HG02938 (cell line): ENCODE measurements around the gene EDIL3.
A peak's percentile ranks its signal among the peaks of the same experiment; 100 is the strongest.

Experiments
- ATAC-seq: cut with Tn5 transposase; IDR thresholded peaks from one replicate; pipeline ENCODE4 v1.9.1; 2021; ENCODE audit warnings: mild to moderate bottlenecking, moderate library complexity; ENCODE audit not compliant: unreplicated experiment

Gene EDIL3

DNA sequence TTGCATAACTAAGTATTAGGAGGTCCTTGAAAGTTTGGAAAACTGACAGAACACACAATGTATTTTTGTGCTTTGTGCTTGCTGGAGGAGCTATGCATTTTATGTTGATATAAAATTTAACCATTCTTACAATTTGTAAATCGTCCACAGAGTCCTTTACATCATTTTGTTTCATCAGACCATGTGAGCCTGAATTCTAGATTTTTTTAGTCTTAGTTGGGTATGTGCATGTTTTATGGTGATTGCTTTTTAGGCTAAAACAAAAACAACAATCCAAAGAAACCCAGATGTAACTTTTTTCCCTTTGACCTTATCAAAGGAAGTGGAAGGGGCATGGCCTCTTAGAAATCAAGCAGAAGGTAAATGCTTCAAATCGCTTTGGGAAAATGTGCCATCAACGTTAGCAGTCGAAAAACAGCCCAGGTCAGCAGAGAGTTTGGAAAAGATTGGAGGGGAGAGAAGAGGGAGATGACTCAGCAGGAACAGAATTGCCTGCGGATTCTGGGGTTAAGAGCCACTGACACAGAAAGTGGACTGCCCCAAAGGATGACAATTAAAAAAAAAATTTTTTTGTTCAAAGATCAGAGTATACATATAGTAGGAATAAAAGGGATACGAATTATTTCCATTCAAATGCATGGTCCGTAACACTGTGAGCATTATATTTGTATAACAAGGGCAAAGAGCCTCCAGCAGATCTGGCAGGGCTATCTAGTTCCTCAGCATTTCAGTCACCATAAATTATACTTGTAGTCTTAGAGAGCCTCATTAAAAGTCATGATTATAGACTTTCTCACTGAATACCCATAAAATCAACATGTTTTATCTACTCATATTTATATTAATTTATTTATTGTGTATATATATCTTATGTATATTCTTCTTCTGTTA is 410.5 kb downstream of the EDIL3 start:
- ATAC-seq = no peak

DNA sequence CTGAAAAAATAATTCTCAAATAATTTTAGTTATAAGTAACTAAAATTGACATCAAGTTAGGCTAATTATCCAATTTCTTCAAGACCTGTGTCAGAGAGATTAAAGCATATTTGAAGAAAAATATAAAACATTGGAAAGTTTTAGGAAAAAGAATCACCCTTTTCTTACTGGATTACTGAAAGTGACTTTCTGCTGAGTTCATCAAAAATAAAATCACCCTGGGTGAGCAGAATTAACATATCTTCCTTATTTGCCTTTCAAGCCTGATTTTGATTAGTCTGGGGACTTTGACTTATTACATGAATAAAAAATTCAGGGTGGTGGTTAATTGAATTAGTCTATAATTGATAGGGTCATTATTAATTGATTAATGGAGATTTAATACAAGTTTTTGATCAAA is 411.8 kb downstream of the EDIL3 start:
- ATAC-seq = no peak

DNA sequence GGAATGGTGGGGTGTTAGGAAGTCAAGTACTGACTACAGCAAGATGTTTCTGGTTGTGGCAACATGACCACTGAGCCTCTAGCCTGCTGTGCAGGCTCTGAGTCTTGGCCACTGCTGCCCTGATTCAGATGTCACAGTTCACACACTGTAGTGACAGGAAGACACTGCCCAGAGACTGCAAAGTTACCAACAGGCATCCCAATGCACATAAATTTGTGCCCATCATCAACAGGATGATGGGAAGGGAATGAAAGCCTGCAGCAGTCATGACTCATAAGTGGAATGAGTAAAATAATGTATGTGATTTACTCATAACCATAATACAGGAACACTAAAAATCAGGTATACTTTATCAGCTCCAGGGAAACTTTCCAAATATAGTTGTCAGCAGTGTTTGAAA is 412.4 kb downstream of the EDIL3 start:
- ATAC-seq = no peak

DNA sequence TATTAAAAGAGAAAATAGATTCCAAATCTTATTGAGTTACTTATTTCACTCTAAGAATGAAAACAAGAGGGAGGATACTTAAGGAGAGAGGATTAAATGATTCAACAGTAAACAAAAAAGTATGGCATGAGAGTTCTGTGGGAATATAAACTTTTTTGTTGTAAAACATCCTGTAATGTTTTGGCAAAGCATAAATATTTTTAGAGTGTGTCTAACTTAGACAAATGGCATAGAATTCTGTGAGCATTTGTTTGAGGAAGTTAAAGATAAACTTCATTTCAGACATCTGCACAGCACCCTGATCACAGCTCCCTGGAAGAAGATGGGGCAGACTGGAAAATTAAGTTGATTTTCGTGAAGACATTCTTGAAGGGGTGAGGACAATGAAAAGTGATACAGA is 417.3 kb downstream of the EDIL3 start:
- ATAC-seq = no peak

DNA sequence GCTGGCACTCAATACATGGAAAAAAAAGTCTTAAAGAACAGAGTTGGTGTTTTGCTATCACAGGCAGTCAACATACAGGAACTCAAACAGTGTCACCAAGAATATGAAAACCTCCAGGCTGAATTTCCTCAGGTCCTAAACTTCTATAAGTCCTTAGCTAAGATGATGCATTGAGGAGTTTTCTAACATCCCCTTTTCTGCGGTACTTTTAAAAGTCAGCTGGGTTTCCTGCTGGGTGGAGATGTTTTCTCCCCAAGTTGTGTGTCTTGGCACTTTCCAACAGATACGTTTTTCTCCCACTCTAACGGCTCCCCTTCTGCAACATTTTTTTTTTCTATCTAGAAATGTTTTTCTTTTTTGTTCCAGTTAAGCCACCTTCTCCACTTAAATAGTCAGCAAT is 419.2 kb downstream of the EDIL3 start:
- ATAC-seq = no peak

DNA sequence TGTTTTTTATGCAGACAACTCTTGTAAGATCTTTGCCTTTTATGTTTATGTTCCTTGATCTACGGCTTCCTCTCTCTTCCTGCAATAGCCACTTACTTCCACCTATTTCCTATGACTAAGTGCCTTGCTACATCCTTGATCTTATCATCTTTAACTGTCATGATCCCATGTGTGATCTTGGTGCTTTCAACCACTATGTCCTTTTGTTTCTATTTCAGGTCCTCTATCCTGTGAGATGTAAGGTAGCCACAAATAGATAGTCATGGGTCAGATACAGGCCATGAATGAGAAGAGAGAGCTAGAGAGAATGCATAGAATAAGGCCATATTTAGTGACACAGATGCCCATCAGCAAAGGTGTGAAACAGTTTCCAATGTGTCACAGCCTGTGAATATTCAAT is 420.4 kb downstream of the EDIL3 start:
- no peak for ATAC-seq

DNA sequence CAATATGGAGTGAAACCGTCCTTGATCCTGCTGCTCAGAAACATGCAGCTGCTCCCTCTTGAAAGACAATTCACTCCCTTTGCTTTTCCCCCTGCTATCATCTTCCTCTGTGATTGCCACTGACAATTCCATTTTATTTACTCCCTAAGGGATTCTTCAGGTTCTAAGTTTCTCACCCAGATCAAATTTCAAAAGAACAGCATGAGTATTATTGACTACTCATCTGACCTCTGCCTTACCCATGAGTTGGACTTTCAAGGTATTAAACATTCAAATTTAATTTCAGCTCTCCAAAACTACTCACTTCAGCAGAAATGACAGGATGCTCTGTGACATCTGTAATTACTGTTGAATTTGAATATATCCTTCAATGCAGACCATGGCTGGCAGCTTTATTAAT is 427.5 kb downstream of the EDIL3 start:
- ATAC-seq = no peak

DNA sequence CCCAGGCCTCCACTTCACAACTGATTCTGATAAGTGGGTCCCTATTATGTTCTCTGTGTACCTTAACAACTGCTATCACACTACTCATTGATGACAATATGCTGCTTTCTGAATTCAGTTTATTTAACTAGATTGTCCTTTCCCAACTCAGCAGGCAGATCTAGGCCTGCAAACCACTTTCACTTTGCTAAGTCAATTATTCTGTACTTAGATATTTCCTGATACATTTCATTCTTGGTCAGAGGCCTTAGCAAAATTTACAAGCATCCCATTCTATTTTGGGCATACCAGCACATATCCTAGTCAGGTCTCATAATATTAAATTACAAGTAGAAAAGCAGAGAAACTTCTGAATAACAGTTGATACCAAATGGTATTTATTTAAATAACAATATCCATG is 428.3 kb downstream of the EDIL3 start:
- ATAC-seq = no peak

DNA sequence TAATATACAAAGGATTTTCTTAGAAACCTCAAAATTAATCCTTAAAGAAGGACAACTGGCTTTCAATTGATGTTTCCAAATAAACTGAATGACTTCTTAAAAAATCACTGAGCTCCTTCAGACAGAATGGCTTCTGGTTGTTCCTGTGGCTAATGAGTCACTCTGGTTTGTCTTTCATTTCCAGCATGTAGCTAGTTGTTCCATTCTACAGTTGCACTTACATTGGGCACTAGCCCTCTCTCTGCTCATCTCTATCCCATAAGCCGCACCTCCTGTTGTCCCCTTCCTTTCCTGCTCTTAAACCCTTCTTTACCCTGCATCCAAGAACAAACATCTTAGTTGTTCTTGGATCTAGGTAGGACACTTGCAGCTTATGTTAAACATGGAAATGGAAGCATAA is 428.8 kb downstream of the EDIL3 start:
- ATAC-seq = no peak

DNA sequence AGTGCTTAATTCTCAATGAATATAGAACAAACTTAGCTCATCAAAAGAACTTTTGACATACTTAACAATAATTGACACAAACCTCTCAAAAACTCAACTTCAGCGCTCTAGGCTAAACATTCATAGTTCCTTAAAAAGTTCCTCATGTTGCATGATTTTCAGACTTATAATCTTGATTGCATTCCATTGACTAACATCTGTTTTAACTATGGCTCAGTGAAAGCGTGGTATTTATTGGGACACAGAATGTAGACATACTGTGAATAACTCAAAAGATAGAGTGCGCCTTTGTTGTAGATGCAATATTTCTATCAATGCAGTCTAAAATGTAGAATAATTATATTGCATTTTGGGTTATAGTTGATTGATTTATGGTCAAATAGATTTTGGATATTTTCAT is 436.9 kb downstream of the EDIL3 start:
- no peak for ATAC-seq

DNA sequence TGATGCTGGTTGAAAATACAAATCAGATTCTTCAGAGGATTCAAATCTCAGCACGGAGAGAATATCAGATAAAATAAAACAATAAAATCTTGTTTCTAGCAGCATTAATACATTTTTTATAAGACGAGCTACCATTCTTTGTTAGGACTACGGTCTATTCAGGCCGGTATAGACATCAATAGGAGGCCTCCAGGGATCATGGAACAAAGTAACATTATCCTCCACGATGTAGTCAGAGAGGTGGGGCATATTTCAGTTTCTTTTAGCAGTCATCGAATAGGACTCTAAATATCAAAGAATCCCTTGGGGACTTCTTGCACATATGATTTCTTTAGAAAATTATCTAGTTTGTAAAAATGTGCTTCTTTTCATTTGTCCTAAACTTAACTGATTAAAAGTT is 438.2 kb downstream of the EDIL3 start:
- no peak for ATAC-seq

DNA sequence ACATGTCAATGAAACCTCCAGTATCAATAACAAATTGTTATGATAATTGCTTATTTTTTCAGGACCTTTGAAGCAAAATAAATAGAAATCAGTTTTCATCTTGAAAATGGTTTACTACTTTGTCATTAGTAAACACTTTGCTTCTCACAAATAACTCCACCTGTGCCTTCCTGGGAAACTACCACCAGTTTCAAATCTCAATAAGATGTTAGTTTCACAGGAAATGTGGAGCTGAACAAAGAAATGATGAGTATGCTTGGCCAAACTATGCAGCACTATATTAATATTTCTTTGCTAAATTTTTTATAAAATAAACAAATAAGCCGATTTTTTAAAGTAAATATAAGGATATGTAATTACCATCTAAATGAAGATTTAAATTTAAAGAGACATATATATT is 442.5 kb downstream of the EDIL3 start:
- ATAC-seq = no peak

DNA sequence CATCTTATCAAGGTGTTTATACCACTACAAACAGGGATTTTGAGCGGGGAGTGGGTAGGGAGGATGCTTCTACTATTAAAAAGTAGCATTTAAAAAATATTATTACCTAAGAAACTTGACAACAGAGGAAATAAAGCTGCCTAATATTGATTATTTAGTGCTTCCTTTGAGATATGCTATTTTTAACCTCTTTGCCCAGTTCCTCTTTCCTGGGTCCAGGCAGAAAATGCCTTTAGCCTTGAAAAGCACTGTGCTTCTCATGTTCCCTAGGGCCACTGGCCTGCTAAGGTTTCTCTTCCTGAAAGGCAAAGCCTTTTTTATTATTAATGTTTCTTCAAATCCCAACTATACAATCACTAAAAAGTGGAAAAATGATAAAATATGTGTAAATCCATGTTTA is 446.8 kb downstream of the EDIL3 start:
- ATAC-seq = no peak

DNA sequence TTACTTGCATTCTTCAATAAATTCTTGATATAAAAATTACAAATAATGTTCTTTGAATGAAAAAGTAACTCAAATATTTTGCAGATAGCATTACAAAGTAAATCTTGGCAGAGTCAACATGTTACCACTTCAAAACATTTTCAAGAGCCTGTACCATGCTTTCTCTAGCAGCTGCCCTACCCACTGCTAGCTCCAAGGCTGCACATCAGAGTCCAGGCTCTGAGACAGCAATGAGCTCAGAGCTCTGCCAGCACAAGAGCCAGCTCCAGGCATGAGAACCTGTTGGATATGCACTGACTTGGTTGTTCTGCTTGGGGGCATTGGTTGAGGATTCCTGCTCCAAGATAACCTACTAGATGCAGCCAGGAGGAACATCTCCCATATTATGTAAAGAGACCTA is 452.7 kb downstream of the EDIL3 start:
- ATAC-seq = no peak

DNA sequence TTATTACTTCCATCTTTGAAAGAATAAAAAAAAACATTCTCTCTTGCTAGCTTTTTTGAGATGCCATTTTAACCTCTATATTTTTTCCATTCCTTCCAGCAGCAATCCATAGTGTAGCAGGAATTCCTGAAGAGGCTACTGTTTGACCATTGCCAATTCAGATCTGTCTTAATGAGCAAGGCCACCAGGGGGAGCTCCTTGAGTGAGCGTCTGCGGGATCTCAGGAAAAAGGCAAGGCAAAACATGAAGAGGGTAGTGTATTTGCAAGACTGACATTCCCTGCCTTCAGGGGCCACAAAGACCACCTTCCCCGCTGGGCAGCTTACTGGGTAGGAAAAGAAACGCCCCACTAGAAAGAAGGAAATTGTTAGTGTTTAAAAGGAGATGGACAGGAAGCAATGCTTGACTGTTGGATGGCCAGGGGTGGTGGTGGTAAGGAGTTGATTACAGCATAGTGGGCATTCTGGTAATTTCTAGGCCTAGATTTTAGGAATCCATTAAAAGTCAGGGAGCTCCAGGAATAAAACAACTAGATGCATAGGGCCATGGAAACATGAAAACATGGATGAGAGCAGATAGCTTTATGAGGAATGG is 457.4 kb downstream of the EDIL3 start:
- peak; percentile 60 for ATAC-seq

DNA sequence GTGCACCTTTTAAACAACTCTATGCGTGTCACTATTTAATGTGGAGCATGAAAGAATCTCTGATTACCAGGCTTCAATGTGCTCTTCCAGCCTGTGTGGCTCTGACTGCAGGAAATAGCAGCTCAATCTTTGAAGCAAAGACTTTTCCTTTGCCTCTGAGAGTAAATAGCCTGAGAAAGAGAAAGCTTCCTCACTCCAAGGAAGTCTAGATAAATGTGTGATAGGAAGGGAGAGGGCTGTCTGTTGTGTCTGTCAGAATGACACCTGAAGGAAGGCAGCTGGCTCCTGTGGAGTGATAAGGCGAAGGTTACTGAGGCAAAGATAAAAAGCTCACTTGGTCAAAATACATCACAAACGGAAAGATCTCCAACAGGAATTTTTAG is 458.7 kb downstream of the EDIL3 start:
- no peak for ATAC-seq

DNA sequence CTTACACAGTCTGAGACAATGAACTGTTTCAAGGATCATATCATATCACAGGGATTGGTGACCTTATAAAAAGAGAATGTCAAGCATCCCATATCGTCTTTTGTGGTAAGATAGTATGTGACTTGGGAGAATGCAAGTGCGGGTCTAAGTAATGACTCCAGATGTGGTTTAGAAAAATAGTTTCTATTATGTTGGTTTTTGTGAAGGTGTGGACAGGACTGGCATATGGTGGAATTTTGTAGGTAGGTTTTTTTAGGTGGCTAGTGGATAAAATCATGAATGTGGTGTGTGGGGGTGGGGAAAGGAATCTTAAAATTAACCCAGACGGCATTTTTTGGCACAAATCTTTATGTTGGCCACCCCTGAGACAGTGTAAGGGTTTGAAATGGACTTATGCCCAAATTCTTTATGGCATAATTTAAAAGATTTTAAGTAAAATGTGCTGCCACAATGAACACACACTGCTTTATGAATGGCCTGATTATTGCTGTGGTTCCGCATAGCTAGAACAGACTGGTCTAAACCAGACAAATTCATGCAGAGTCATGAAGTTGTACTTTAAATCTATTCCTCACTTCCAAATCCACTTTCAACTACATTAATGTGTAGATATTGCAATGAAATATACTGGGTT is 459.2 kb downstream of the EDIL3 start:
- no peak for ATAC-seq

DNA sequence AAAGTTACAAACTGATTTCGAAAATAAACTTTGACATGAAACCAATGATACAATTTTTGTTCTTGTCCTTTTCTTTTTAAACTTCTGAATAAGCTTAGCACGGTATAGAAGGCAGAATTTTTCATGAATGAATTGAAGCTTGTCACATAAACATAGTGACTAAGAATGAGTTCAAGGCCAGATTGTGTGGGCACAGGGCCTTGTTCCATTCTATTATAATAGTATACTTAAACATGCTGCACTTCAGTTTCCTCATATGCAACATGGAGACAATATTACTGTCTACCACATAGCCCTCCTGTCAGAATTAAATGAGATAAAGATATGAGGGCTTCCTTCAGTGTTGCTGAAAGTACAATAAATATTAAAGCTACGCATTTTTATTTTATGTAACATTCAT is 459.8 kb downstream of the EDIL3 start:
- ATAC-seq = no peak

DNA sequence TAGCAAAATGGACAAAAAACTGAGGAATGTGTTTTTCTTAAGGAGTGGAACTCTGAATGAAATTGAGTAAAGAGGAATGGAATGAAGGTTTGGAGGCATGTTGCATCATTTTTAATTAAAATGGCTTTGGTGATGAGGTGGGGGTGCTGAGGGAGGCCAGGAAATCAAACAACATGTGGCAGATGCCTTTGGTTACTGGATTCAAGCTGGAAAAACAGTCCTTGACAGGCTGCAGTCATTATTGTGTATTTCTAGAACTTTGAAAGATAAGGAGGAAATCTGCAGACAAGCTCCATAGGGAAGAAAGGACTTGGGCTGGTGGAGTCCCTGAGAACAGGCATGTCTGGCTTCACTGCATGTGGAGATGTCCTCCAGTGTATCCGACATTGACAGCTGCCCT is 460.5 kb downstream of the EDIL3 start:
- ATAC-seq = no peak

DNA sequence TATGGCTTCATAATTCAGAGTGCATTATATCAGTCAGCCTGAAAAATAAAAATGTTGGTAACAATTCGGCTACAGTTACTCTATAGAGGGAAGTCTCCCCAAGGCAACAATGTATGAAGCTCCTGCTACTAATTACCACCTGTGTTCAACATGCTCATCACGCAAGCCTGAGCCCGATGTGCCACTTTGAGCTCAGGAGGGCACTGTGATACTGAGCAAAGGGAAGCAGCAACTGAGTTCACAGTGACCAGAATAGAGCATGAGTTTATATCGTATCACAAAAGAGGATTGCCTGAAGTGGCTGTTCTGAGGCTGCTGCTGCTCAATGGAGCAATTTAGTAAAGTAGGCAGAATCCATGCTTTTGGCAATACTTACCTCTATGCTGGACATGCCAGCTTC is 462.0 kb downstream of the EDIL3 start:
- ATAC-seq = no peak

DNA sequence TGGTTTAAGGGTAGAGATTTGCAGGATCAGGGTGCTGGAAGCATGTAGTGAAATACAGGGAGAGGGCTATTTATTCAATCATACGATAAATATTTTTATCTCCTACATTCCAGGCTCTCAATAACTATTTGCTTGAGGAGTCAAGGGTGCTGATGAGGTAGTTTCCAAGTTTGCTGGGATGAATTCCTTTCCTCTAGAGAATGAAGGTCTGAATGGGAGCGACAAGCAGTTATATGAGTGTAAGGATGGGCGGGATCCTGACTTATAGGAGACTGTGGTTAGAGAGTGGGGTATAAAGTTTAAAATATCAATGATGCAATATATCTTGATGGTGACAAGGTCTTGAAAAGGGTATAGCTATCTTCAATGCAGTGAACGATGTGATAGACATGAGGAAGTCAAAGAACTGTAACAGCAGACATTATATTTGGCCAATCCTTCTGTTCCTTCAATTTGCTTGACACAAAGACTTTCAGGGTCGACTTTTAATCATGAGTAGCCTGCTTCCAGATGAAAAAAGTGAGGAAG is 462.9 kb downstream of the EDIL3 start:
- ATAC-seq = no peak
